Stimulated activated CD4-positive, alpha-beta T cell treated with anti-CD3 and anti-CD28 coated beads, Interleukin-12 subunit alpha, Interleukin-12 subunit beta, amount 100 ng/mL, for 48 hours (primary cell): Measurements from ENCODE around the gene IL36RN.

ENCODE experiments used
- DNase-seq, 3 donors: peaks; one replicate each; pipeline ENCODE4 v3.0.0-alpha.2; 2020; ENCODE audit warnings: low read depth in 2 of 3, low spot score in 1 of 3

The IL36RN gene

GRCh38 chr2:113046465-113046864 is 12.5 kb upstream of the IL36RN start:
- no peak for DNase-seq

- no peak for DNase-seq
Observed at GRCh38 chr2:113050921-113051895, 7.8 kb upstream of the IL36RN start.

- DNase-seq: no peak
Observed at GRCh38 chr2:113052396-113052917, 6.5 kb upstream of the IL36RN start, which contains the start of gene IL36B. Gene IL36B, minus strand, starts transcription at chr2:113052867.

- no peak for DNase-seq
Observed at GRCh38 chr2:113053666-113054065, 5.3 kb upstream of the IL36RN start.

GRCh38 chr2:113054066-113054465 is 4.9 kb upstream of the IL36RN start:
- no peak for DNase-seq

- DNase-seq: no peak
Observed at GRCh38 chr2:113056521-113056920, 2.5 kb upstream of the IL36RN start.

- DNase-seq: no peak
Observed at GRCh38 chr2:113057117-113057516, 1.9 kb upstream of the IL36RN start.

GRCh38 chr2:113058411-113058994 is 495 bp upstream of the IL36RN start:
- no peak for DNase-seq

- DNase-seq: no peak
Observed at GRCh38 chr2:113060396-113060795, 1.4 kb downstream of the IL36RN start.

GRCh38 chr2:113060796-113061195 is 1.8 kb downstream of the IL36RN start:
- DNase-seq: no peak

GRCh38 chr2:113061241-113061640 is 2.2 kb downstream of the IL36RN start:
- no peak for DNase-seq

- no peak for DNase-seq
Observed at GRCh38 chr2:113061896-113062770, 3.1 kb downstream of the IL36RN start.

GRCh38 chr2:113064281-113064680 is 5.3 kb downstream of the IL36RN start:
- DNase-seq: no peak

- no peak for DNase-seq
Observed at GRCh38 chr2:113064898-113065297, 5.9 kb downstream of the IL36RN start.

GRCh38 chr2:113067681-113068080 is 8.7 kb downstream of the IL36RN start, which contains the start of gene IL1F10:
Gene IL1F10, plus strand, starts transcription at chr2:113067970. Its CDS starts 4,769 bp downstream, at chr2:113072739.
- no peak for DNase-seq

GRCh38 chr2:113068249-113068648 is 9.3 kb downstream of the IL36RN start:
- DNase-seq: no peak

GRCh38 chr2:113068706-113069485 is 9.9 kb downstream of the IL36RN start:
- no peak for DNase-seq

GRCh38 chr2:113069676-113070605 is 10.9 kb downstream of the IL36RN start:
- DNase-seq: no peak

- no peak for DNase-seq
Observed at GRCh38 chr2:113070606-113070975, 11.6 kb downstream of the IL36RN start.
